IMR-90 (cell line): ENCODE measurements around the gene MAU2. TPM values are rescaled to one million over a fixed set of nuclear protein-coding genes. Genes with fewer than 3 reads are reported as not detected.

Experiments used
- ATAC-seq: fragments of 200-7000 bp; cut with Tn5 transposase; 2 replicates; pipeline ENCODE4 v1.9.1; 2020; ENCODE audit warnings: low read depth, mild to moderate bottlenecking, moderate library complexity
- BruUV-seq: library from RNA; stranded (reverse); fragments of 400-500 nt; replicated peaks from 2 replicates; lab custom pipeline; 2021; lab: Mats Ljungman, UMichigan
- CTCF ChIA-PET: fragments of 300-600 bp; formaldehyde crosslinking; extraction: SDS; loops from one replicate; lab custom pipeline; 2021; ENCODE audit warnings: antibody characterized with exemption; lab: Yijun Ruan, JAX
- POLR2A ChIA-PET: fragments of 300-600 bp; sonication (Branson Sonifier 250); formaldehyde crosslinking; loops from one replicate; lab custom pipeline; 2022; ENCODE audit warnings: antibody characterized with exemption; ENCODE audit not compliant: unreplicated experiment; lab: Charles Lee
- DNase-seq: peaks from one replicate; pipeline ENCODE4 v3.0.0; 2013
- H2AFZ ChIP-seq: replicated peaks from 2 replicates; pipeline ENCODE3; 2013; ENCODE audit warnings: low read length, mild to moderate bottlenecking; ENCODE audit not compliant: poor library complexity
- H2AK5ac ChIP-seq: 2 replicates; pipeline ENCODE4 v1.6.1; 2013; ENCODE audit warnings: low read depth, low read length, inconsistent platforms
- H2AK9ac ChIP-seq: replicated peaks from 2 replicates; pipeline ENCODE3; 2013; ENCODE audit warnings: mild to moderate bottlenecking, low read depth, low read length, moderate library complexity; ENCODE audit not compliant: poor library complexity
- H2BK120ac ChIP-seq: 2 replicates; pipeline ENCODE4 v1.6.1; 2013; ENCODE audit warnings: low read depth, low read length, inconsistent platforms
- H2BK15ac ChIP-seq: 3 replicates; pipeline ENCODE4 v1.6.1; 2013; ENCODE audit warnings: low read depth, low read length, inconsistent platforms
- H2BK20ac ChIP-seq: 2 replicates; pipeline ENCODE4 v1.6.1; 2013; ENCODE audit warnings: low read depth, mild to moderate bottlenecking, inconsistent platforms, low read length, moderate library complexity
- H2BK5ac ChIP-seq: 2 replicates; pipeline ENCODE4 v1.6.1; 2013; ENCODE audit warnings: mild to moderate bottlenecking, low read depth, low read length, inconsistent platforms; ENCODE audit not compliant: poor library complexity, severe bottlenecking
- H3K14ac ChIP-seq: replicated peaks from 2 replicates; pipeline ENCODE4 v1.6.1; 2013; ENCODE audit warnings: low read depth, low read length, inconsistent platforms
- H3K18ac ChIP-seq: 2 replicates; pipeline ENCODE4 v1.6.1; 2013; ENCODE audit warnings: low read depth, low read length, control low read depth
- H3K23ac ChIP-seq: 2 replicates; pipeline ENCODE4 v1.6.1; 2013; ENCODE audit warnings: low read depth, low read length, inconsistent platforms
- H3K27ac ChIP-seq: 2 replicates; pipeline ENCODE4 v1.5.1; 2013; ENCODE audit warnings: mild to moderate bottlenecking, control low read depth, low read length; ENCODE audit not compliant: insufficient read depth
- H3K27me3 ChIP-seq: 2 replicates; pipeline ENCODE4 v1.6.1; 2013; ENCODE audit warnings: low read length; ENCODE audit not compliant: control insufficient read depth, insufficient read depth
- H3K36me3 ChIP-seq: 2 replicates; pipeline ENCODE4 v1.6.1; 2013; ENCODE audit warnings: low read length, mixed read lengths; ENCODE audit not compliant: control insufficient read depth, insufficient read depth
- H3K4ac ChIP-seq: 2 replicates; pipeline ENCODE4 v1.6.1; 2013; ENCODE audit warnings: low read depth, low read length, inconsistent platforms
- H3K4me1 ChIP-seq: 2 replicates; pipeline ENCODE4 v1.6.1; 2013; ENCODE audit warnings: low read length, mixed read lengths; ENCODE audit not compliant: control insufficient read depth, insufficient read depth
- H3K4me2 ChIP-seq: 2 replicates; pipeline ENCODE4 v1.6.1; 2013; ENCODE audit warnings: low read depth, mild to moderate bottlenecking, control low read depth, low read length, moderate library complexity
- H3K4me3 ChIP-seq: 2 replicates; pipeline ENCODE4 v1.5.1; 2013; ENCODE audit warnings: low read depth, mild to moderate bottlenecking, control low read depth, low read length, moderate library complexity; ENCODE audit not compliant: insufficient read depth
- H3K56ac ChIP-seq: 2 replicates; pipeline ENCODE4 v1.6.1; 2013; ENCODE audit warnings: low read length, inconsistent platforms; ENCODE audit not compliant: insufficient read depth; ENCODE audit errors: extremely low read depth
- H3K79me1 ChIP-seq, 2 experiments: 2 replicates each; pipeline ENCODE4 v1.6.1; 2013; ENCODE audit warnings: low read length in 2 of 2, inconsistent platforms in 1 of 2, low read depth in 1 of 2
- H3K9ac ChIP-seq: 2 replicates; pipeline ENCODE4 v1.6.1; 2013; ENCODE audit warnings: low read depth, low read length, control low read depth
- H3K9me1 ChIP-seq: 2 replicates; pipeline ENCODE4 v1.6.1; 2013; ENCODE audit warnings: low read length, inconsistent platforms; ENCODE audit not compliant: insufficient read depth
- H3K9me3 ChIP-seq: 2 replicates; pipeline ENCODE4 v1.6.1; 2013; ENCODE audit warnings: low read length; ENCODE audit not compliant: control insufficient read depth, insufficient read depth
- H4K20me1 ChIP-seq: 2 replicates; pipeline ENCODE4 v1.6.1; 2013; ENCODE audit warnings: low read length, inconsistent platforms; ENCODE audit not compliant: insufficient read depth
- H4K5ac ChIP-seq: 2 replicates; pipeline ENCODE4 v1.6.1; 2013; ENCODE audit warnings: mild to moderate bottlenecking, low read depth, low read length, control low read depth
- H4K8ac ChIP-seq, 2 experiments: 2 replicates each; pipeline ENCODE4 v1.6.1; 2013; ENCODE audit warnings: low read depth in 2 of 2, low read length in 2 of 2, control low read depth in 1 of 2, inconsistent platforms in 1 of 2
- H4K91ac ChIP-seq: 2 replicates; pipeline ENCODE4 v1.6.1; 2013; ENCODE audit warnings: low read depth, low read length, inconsistent platforms; ENCODE audit not compliant: insufficient read depth
- BHLHE40 ChIP-seq: fragments of 150-350 bp; IDR thresholded peaks from 2 replicates; pipeline ENCODE4 v1.6.1; 2016; ENCODE audit warnings: mild to moderate bottlenecking, low read depth, low read length
- CHD1 ChIP-seq: IDR thresholded peaks from 2 replicates; pipeline ENCODE4 v1.6.1; 2012; ENCODE audit warnings: low read depth, low read length, improper control_type of control experiment
- FOS ChIP-seq: fragments of 150-350 bp; IDR thresholded peaks from 2 replicates; pipeline ENCODE4 v1.6.1; 2016; ENCODE audit warnings: low read depth, low read length
- MAFK ChIP-seq: IDR thresholded peaks from 2 replicates; pipeline ENCODE4 v1.6.1; 2012; ENCODE audit warnings: low read depth, low read length, improper control_type of control experiment
- MAZ ChIP-seq: IDR thresholded peaks from 2 replicates; pipeline ENCODE4 v1.6.1; 2012; ENCODE audit warnings: low read depth, mild to moderate bottlenecking, low read length, improper control_type of control experiment, moderate library complexity, borderline replicate concordance
- NFE2L2 ChIP-seq: fragments of 150-350 bp; IDR thresholded peaks from 2 replicates; pipeline ENCODE4 v1.6.1; 2016; ENCODE audit warnings: low read depth, mild to moderate bottlenecking, low read length
- POLR2A ChIP-seq: IDR thresholded peaks from 2 replicates; pipeline ENCODE4 v1.6.1; 2012; ENCODE audit warnings: mild to moderate bottlenecking, low read depth, low read length
- RAD21 ChIP-seq: IDR thresholded peaks from 2 replicates; pipeline ENCODE4 v1.6.1; 2012; ENCODE audit warnings: low read length, improper control_type of control experiment
- SMC3 ChIP-seq: fragments of 150-350 bp; IDR thresholded peaks from 2 replicates; pipeline ENCODE4 v1.6.1; 2016; ENCODE audit warnings: low read depth, mild to moderate bottlenecking, antibody characterized with exemption, low read length, moderate library complexity
- WGBS, 2 experiments: methylation state at CpG; one replicate each; pipeline versions ENCODE4 v1.1.5 to v1.1.7; 2013; ENCODE audit warnings: missing lambda C conversion rate in 2 of 2; ENCODE audit not compliant: insufficient read length in 1 of 2; ENCODE audit errors: extremely low coverage in 2 of 2; 5-methylcytosine and 5-hydroxymethylcytosine counted together
- dilution Hi-C: fragments of 300-500 bp; cut with HindIII; formaldehyde crosslinking; loops from one replicate; pipeline ENCODE4 v1.14.3; 2018; ENCODE audit warnings: low sequenced_read_pairs; ENCODE audit not compliant: unreplicated experiment
- in situ Hi-C: fragments of 300-500 bp; cut with MboI; formaldehyde crosslinking; loops from 3 replicates; pipeline ENCODE4 v1.14.3; 2019; ENCODE audit warnings: low sequenced_read_pairs, inconsistent platforms, mixed read lengths
- intact Hi-C: fragments of 100-400 bp; cut with micrococcal nuclease; formaldehyde crosslinking; loops from 2 replicates; pipeline ENCODE4 v1.10.0; 2022
- polyA plus RNA-seq, 3 experiments: library from polyadenylated mRNA; depleted of rRNA; stranded (reverse); fragments of >200 nt; gene quantifications; 2 replicates each; pipeline ENCODE4 v1.2.3, GENCODE V29; 2012; ENCODE audit warnings: low replicate concordance in 1 of 3
- total RNA-seq: library from RNA; depleted of rRNA; stranded (reverse); fragments of >200 nt; gene quantifications from 2 replicates; pipeline ENCODE4 v1.2.3, GENCODE V29; 2012
- TF ChIP-seq, protein P1 (sequence below): conservative IDR thresholded peaks from 2 replicates; pipeline ENCODE4 v1.5.1; 2012; ENCODE audit warnings: mild to moderate bottlenecking, low read depth, low read length, improper control_type of control experiment
- TF ChIP-seq, protein P2 (sequence below): fragments of 150-350 bp; IDR thresholded peaks from 2 replicates; pipeline ENCODE4 v1.6.1; 2017; ENCODE audit warnings: mild to moderate bottlenecking, antibody characterized with exemption, low read length, low read depth
- TF ChIP-seq, protein P3 (sequence below): fragments of 150-350 bp; IDR thresholded peaks from 2 replicates; pipeline ENCODE4 v1.6.1; 2016; ENCODE audit warnings: low read depth, mild to moderate bottlenecking, low read length, moderate library complexity, borderline replicate concordance

Gene MAU2
- total and polyA plus RNA-seq, 2 of the 4 experiments (the other 2 are of a cell fraction): 24.6 to 31.1 TPM

DNA sequence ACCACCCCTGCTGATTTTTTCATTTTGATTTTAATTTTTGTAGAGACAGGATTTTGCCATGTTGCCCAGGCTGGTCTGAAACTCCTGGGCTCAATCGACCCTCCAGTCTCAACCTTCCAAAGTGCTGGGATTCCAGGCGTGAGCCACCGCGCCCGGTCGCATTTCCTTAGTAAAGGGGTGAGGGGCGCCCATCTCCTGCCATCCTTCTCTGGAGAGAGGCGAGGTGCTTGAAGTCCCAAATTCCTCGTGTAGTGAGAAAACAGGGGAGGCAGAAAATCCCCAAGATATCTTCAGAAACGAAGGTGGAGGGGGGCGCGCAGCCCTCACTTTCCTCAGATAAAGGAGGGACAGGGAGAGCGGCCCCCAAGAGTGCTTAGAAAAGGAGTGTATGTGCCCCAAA lies 63.9 kb downstream of the MAU2 start:
- Histone ChIP-seq H3K14ac (peak overlapping the region; percentile 60; the same call in 1 of the 2 replicates), H4K5ac (peak overlapping the region; percentile 84), H2BK5ac (no peak overlapping the region), H2AK9ac (peak overlapping the region; percentile 89), H3K27me3 (no peaks in the 10 kb centered on the region), H3K4me3 (peak overlapping the region; percentile 45; the same call in 1 of the 2 replicates), H4K91ac (0 out of 2 replicates have a peak overlapping the region, but pooled peaks have one; percentile 33), H2AFZ (peak overlapping the region; percentile 95), H4K8ac (peak overlapping the region; percentile 52 to 86), H3K4me2 (peak overlapping the region; percentile 81), H3K4me1 (peaks cover 8% of the 10 kb centered on the region), H3K79me1 (peaks cover 17 to 39% of the 10 kb centered on the region in 2 experiments), H3K9me3 (no peaks in the 10 kb centered on the region), H3K9ac (peak overlapping the region; percentile 66), H2BK120ac (no peak overlapping the region), H3K18ac (no peak overlapping the region), H3K4ac (peak overlapping the region; percentile 71), H3K56ac (no peak overlapping the region), H4K20me1 (no peaks in the 10 kb centered on the region), H3K27ac (no peak overlapping the region), H2AK5ac (peak overlapping the region; percentile 23), H3K9me1 (peaks cover 3% of the 10 kb centered on the region; the same call in 1 of the 2 replicates), H2BK20ac (no peak overlapping the region), H3K36me3 (no peaks in the 10 kb centered on the region), H2BK15ac (no peak overlapping the region), H3K23ac (peak overlapping the region; percentile 72; the same call in 1 of the 2 replicates)
- WGBS, 2 experiments: no CpG with 5 or more reads among the region's 13 CpGs
- CTCF ChIA-PET: no interaction called here
- in situ Hi-C loops: loop anchor here (25.0 kb wide), 1 partner anchor 253 kb away; the partner anchor contains the start of genes GMIP and LPAR2
- no peak for DNase-seq
- no peak for TF ChIP-seq NFE2L2
- TF ChIP-seq RAD21: no peak
- TF ChIP-seq, protein P1, sequence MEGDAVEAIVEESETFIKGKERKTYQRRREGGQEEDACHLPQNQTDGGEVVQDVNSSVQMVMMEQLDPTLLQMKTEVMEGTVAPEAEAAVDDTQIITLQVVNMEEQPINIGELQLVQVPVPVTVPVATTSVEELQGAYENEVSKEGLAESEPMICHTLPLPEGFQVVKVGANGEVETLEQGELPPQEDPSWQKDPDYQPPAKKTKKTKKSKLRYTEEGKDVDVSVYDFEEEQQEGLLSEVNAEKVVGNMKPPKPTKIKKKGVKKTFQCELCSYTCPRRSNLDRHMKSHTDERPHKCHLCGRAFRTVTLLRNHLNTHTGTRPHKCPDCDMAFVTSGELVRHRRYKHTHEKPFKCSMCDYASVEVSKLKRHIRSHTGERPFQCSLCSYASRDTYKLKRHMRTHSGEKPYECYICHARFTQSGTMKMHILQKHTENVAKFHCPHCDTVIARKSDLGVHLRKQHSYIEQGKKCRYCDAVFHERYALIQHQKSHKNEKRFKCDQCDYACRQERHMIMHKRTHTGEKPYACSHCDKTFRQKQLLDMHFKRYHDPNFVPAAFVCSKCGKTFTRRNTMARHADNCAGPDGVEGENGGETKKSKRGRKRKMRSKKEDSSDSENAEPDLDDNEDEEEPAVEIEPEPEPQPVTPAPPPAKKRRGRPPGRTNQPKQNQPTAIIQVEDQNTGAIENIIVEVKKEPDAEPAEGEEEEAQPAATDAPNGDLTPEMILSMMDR: no peak
- no peak for TF ChIP-seq MAFK
- no peak for TF ChIP-seq SMC3
- no peak for TF ChIP-seq POLR2A
- TF ChIP-seq, protein P2, sequence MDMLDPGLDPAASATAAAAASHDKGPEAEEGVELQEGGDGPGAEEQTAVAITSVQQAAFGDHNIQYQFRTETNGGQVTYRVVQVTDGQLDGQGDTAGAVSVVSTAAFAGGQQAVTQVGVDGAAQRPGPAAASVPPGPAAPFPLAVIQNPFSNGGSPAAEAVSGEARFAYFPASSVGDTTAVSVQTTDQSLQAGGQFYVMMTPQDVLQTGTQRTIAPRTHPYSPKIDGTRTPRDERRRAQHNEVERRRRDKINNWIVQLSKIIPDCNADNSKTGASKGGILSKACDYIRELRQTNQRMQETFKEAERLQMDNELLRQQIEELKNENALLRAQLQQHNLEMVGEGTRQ: no peak
- TF ChIP-seq BHLHE40: no peak
- TF ChIP-seq CHD1: no peak
- TF ChIP-seq FOS: no peak
- TF ChIP-seq MAZ: no peak
- TF ChIP-seq, protein P3, sequence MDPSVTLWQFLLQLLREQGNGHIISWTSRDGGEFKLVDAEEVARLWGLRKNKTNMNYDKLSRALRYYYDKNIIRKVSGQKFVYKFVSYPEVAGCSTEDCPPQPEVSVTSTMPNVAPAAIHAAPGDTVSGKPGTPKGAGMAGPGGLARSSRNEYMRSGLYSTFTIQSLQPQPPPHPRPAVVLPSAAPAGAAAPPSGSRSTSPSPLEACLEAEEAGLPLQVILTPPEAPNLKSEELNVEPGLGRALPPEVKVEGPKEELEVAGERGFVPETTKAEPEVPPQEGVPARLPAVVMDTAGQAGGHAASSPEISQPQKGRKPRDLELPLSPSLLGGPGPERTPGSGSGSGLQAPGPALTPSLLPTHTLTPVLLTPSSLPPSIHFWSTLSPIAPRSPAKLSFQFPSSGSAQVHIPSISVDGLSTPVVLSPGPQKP: no peak
- POLR2A ChIA-PET: no interaction called here
- BruUV-seq: no TSS peak
- dilution Hi-C loops: no loop called here
- intact Hi-C loops: loop anchor here (2.0 kb wide), 1 partner anchor 20 kb away; the partner anchor contains the start of gene GATAD2A
- no peak for ATAC-seq
